H9 (cell line): ENCODE data around the gene PPP1R26. TPM values are rescaled to one million over a fixed set of nuclear protein-coding genes. Genes with fewer than 3 reads are reported as not detected.

ENCODE experiments used
- DNase-seq: peaks from one replicate; pipeline ENCODE4 v3.0.0-alpha.2; 2017
- H2AFZ ChIP-seq: one replicate; pipeline ENCODE4 v1.6.1; 2013; ENCODE audit warnings: mild to moderate bottlenecking, low read length, control low read depth, moderate library complexity
- H2AK5ac ChIP-seq: 2 replicates; pipeline ENCODE4 v1.6.1; 2013; ENCODE audit warnings: low read length, control low read depth, mixed read lengths; ENCODE audit not compliant: insufficient read length
- H2BK120ac ChIP-seq: one replicate; pipeline ENCODE4 v1.6.1; 2013; ENCODE audit warnings: low read depth, mild to moderate bottlenecking, low read length, control low read depth, inconsistent platforms; ENCODE audit not compliant: poor library complexity, severe bottlenecking
- H2BK12ac ChIP-seq: 2 replicates; pipeline ENCODE4 v1.6.1; 2013; ENCODE audit warnings: low read length, control low read depth, mixed read lengths, low read depth; ENCODE audit not compliant: insufficient read length
- H2BK15ac ChIP-seq: 2 replicates; pipeline ENCODE4 v1.6.1; 2013; ENCODE audit warnings: low read depth, low read length, control low read depth
- H2BK20ac ChIP-seq: one replicate; pipeline ENCODE4 v1.6.1; 2013; ENCODE audit warnings: low read depth, mild to moderate bottlenecking, low read length, control low read depth, inconsistent platforms; ENCODE audit not compliant: poor library complexity, severe bottlenecking
- H2BK5ac ChIP-seq: 2 replicates; pipeline ENCODE4 v1.6.1; 2013; ENCODE audit warnings: low read length, control low read depth, mixed read lengths; ENCODE audit not compliant: insufficient read length
- H3K14ac ChIP-seq: 2 replicates; pipeline ENCODE4 v1.6.1; 2013; ENCODE audit warnings: low read length, control low read depth; ENCODE audit not compliant: insufficient read depth
- H3K18ac ChIP-seq: 2 replicates; pipeline ENCODE4 v1.6.1; 2013; ENCODE audit warnings: low read depth, mild to moderate bottlenecking, mixed read lengths, low read length, control low read depth; ENCODE audit not compliant: insufficient read length
- H3K23ac ChIP-seq: 2 replicates; pipeline ENCODE4 v1.6.1; 2013; ENCODE audit warnings: low read length, control low read depth, mixed read lengths, low read depth; ENCODE audit not compliant: insufficient read length
- H3K23me2 ChIP-seq: 2 replicates; pipeline ENCODE4 v1.6.1; 2013; ENCODE audit warnings: low read depth, mild to moderate bottlenecking, mixed read lengths, low read length, control low read depth; ENCODE audit not compliant: insufficient read length, poor library complexity, severe bottlenecking
- H3K27ac ChIP-seq: 2 replicates; pipeline ENCODE4 v1.5.1; 2013; ENCODE audit warnings: low read length, control low read depth, mixed read lengths, low read depth; ENCODE audit not compliant: insufficient read length
- H3K27me3 ChIP-seq: 2 replicates; pipeline ENCODE4 v1.6.1; 2013; ENCODE audit warnings: low read length, control low read depth, inconsistent platforms; ENCODE audit not compliant: insufficient read depth
- H3K4ac ChIP-seq: 2 replicates; pipeline ENCODE4 v1.6.1; 2013; ENCODE audit warnings: low read depth, mild to moderate bottlenecking, control low read depth, inconsistent platforms, low read length, moderate library complexity
- H3K4me1 ChIP-seq: 2 replicates; pipeline ENCODE4 v1.6.1; 2013; ENCODE audit warnings: low read length, control low read depth, inconsistent platforms; ENCODE audit not compliant: insufficient read depth
- H3K4me2 ChIP-seq: 2 replicates; pipeline ENCODE4 v1.6.1; 2013; ENCODE audit warnings: low read length, control low read depth, mixed read lengths; ENCODE audit not compliant: insufficient read length, insufficient read depth
- H3K56ac ChIP-seq: 2 replicates; pipeline ENCODE4 v1.6.1; 2013; ENCODE audit warnings: low read depth, mild to moderate bottlenecking, mixed read lengths, low read length, control low read depth; ENCODE audit not compliant: insufficient read length
- H3K79me1 ChIP-seq: 2 replicates; pipeline ENCODE4 v1.6.1; 2013; ENCODE audit warnings: low read depth, mild to moderate bottlenecking, moderate library complexity, low read length, control low read depth, inconsistent platforms; ENCODE audit not compliant: insufficient read depth, poor library complexity, severe bottlenecking
- H3K79me2 ChIP-seq: 2 replicates; pipeline ENCODE4 v1.6.1; 2013; ENCODE audit warnings: low read length, control low read depth, inconsistent platforms; ENCODE audit not compliant: insufficient read depth
- H3K9ac ChIP-seq: 2 replicates; pipeline ENCODE4 v1.6.1; 2013; ENCODE audit warnings: low read length, control low read depth, mixed read lengths; ENCODE audit not compliant: insufficient read length; ENCODE audit errors: extremely low read depth
- H3K9me3 ChIP-seq: one replicate; pipeline ENCODE4 v1.6.1; 2013; ENCODE audit warnings: low read depth, low read length, inconsistent platforms; ENCODE audit not compliant: control insufficient read depth
- H3T11ph ChIP-seq: one replicate; pipeline ENCODE4 v1.6.1; 2013; ENCODE audit warnings: mild to moderate bottlenecking, low read length, control low read depth, inconsistent platforms
- H4K20me1 ChIP-seq: one replicate; pipeline ENCODE4 v1.6.1; 2013; ENCODE audit not compliant: control insufficient read depth, insufficient read length, insufficient read depth
- H4K5ac ChIP-seq: 2 replicates; pipeline ENCODE4 v1.6.1; 2013; ENCODE audit warnings: low read depth, mild to moderate bottlenecking, mixed read lengths, low read length, control low read depth; ENCODE audit not compliant: insufficient read length
- H4K8ac ChIP-seq: replicated peaks from 2 replicates; pipeline ENCODE4 v1.6.1; 2013; ENCODE audit warnings: low read length, control low read depth, mixed read lengths, low read depth; ENCODE audit not compliant: insufficient read length
- H4K91ac ChIP-seq: 2 replicates; pipeline ENCODE4 v1.6.1; 2013; ENCODE audit warnings: low read depth, mild to moderate bottlenecking, moderate library complexity, mixed read lengths, low read length, control low read depth; ENCODE audit not compliant: insufficient read length
- H3K27ac Mint-ChIP-seq, 3 experiments: 2 replicates in 2 of 3; 3 replicates in 1 of 3; pipeline ENCODE4 v1.8.0; 2020 to 2021; ENCODE audit warnings: mixed read lengths in 3 of 3, mild to moderate bottlenecking in 1 of 3, moderate library complexity in 1 of 3
- H3K27me3 Mint-ChIP-seq: 2 replicates; pipeline ENCODE4 v1.8.0; 2021; ENCODE audit warnings: low read depth, mild to moderate bottlenecking, moderate library complexity, mixed read lengths
- H3K36me3 Mint-ChIP-seq, 3 experiments: 2 replicates in 2 of 3; 3 replicates in 1 of 3; pipeline ENCODE4 v1.8.0; 2020 to 2021; ENCODE audit warnings: low read depth in 3 of 3, mixed read lengths in 3 of 3; ENCODE audit not compliant: insufficient read depth in 1 of 3
- H3K4me1 Mint-ChIP-seq, 2 experiments: 2 replicates each; pipeline ENCODE4 v1.8.0; 2020; ENCODE audit warnings: mixed read lengths in 2 of 2
- H3K4me3 Mint-ChIP-seq, 2 experiments: 2 replicates in 1 of 2; 3 replicates in 1 of 2; pipeline ENCODE4 v1.8.0; 2020 to 2021; ENCODE audit warnings: mild to moderate bottlenecking in 2 of 2, mixed read lengths in 2 of 2, moderate library complexity in 1 of 2
- H3K9me3 Mint-ChIP-seq, 2 experiments: 2 replicates in 1 of 2; 3 replicates in 1 of 2; pipeline ENCODE4 v1.8.0; 2020; ENCODE audit warnings: mild to moderate bottlenecking in 2 of 2, mixed read lengths in 2 of 2, moderate library complexity in 1 of 2
- WGBS: extraction: QIAGEN DNeasy Blood & Tissue Kit; methylation state at CpG from one replicate; pipeline ENCODE4 v1.1.7; 2013; ENCODE audit warnings: missing lambda C conversion rate, low lambda C conversion rate, mixed read lengths; ENCODE audit not compliant: insufficient read length; ENCODE audit errors: extremely low coverage; 5-methylcytosine and 5-hydroxymethylcytosine counted together
- total RNA-seq: library from RNA; stranded (reverse); gene quantifications from 2 replicates; pipeline ENCODE4 v1.2.1, GENCODE V29; 2021
- TF ChIP-seq, protein P1 (sequence below): fragments of 200-600 bp; sonication (generic); conservative IDR thresholded peaks from 3 replicates; pipeline ENCODE4 v1.8.0; 2021; ENCODE audit warnings: antibody characterized with exemption, mild to moderate bottlenecking

The PPP1R26 gene
- total RNA-seq, 1 experiment from 2014 or later = 38.0 TPM

DNA sequence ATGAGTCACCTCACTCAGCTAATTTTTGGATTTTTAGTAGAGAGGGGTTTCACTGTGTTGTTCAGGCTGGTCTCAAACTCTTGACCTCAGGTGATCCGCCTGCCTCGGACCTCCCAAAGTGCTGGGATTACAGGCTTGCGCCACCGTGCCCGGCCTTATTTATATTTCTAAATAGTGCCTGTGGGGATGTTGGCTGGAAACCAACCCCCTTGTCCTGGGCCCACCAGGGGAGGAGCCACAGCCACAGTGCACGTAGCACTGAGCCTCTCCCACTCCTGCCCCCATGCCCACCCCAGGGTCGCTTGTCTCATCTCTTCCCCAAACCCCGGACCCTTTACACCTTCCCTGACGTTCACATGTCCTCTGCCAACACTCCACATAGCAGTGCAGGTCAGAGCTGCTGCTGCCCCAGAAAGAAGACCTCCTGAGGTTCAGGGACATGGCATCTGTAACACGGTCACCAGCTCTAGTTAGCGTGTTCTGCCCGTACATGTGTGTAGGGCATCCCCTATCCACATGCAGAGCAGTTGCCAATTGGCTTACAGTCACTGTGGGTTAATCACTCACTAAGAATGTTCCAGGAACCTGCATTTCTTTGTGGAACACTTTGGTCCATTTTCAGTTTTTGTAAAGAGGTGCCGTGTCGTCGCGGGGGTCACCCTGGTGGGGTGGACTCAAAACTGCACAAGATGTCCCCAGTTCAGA, 10.7 kb downstream of the PPP1R26 start:
- H4K91ac ChIP-seq = no peak overlapping the region
- H2AFZ ChIP-seq = no peak overlapping the region
- no peak overlapping the region for H4K5ac ChIP-seq
- no peak overlapping the region for H2BK15ac ChIP-seq
- H3K79me1 ChIP-seq = no peaks in the 10 kb centered on the region
- H2BK5ac ChIP-seq = no peak overlapping the region
- no peaks in the 10 kb centered on the region for H3K27me3 ChIP-seq
- no peaks in the 10 kb centered on the region for H4K20me1 ChIP-seq
- Mint-ChIP-seq H3K4me1 (peaks cover 10 to 18% of the 10 kb centered on the region in 2 experiments; a peak in 3 of 4 replicates), H3K9me3 (no peaks in the 10 kb centered on the region), H3K27ac (no peak overlapping the region), H3K4me3 (no peak overlapping the region), H3K36me3 (peaks cover 18 to 36% (median 30%) of the 10 kb centered on the region in 3 experiments), H3K27me3 (no peaks in the 10 kb centered on the region)
- no peak overlapping the region for H3K23ac ChIP-seq
- no CpG with 5 or more reads among the region's 16 CpGs for WGBS
- no peak overlapping the region for H2AK5ac ChIP-seq
- H3K56ac ChIP-seq = no peak overlapping the region
- no peak overlapping the region for H3K18ac ChIP-seq
- H2BK120ac ChIP-seq = no peak overlapping the region
- H2BK20ac ChIP-seq = no peak overlapping the region
- DNase-seq = no peak
- H3K4ac ChIP-seq = no peak overlapping the region
- no peaks in the 10 kb centered on the region for H3K4me1 ChIP-seq
- H3K9ac ChIP-seq = no peak overlapping the region
- no peaks in the 10 kb centered on the region for H3K9me3 ChIP-seq
- H4K8ac ChIP-seq = no peak overlapping the region
- no peaks in the 10 kb centered on the region for H3K79me2 ChIP-seq
- TF ChIP-seq, protein P1, sequence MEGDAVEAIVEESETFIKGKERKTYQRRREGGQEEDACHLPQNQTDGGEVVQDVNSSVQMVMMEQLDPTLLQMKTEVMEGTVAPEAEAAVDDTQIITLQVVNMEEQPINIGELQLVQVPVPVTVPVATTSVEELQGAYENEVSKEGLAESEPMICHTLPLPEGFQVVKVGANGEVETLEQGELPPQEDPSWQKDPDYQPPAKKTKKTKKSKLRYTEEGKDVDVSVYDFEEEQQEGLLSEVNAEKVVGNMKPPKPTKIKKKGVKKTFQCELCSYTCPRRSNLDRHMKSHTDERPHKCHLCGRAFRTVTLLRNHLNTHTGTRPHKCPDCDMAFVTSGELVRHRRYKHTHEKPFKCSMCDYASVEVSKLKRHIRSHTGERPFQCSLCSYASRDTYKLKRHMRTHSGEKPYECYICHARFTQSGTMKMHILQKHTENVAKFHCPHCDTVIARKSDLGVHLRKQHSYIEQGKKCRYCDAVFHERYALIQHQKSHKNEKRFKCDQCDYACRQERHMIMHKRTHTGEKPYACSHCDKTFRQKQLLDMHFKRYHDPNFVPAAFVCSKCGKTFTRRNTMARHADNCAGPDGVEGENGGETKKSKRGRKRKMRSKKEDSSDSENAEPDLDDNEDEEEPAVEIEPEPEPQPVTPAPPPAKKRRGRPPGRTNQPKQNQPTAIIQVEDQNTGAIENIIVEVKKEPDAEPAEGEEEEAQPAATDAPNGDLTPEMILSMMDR = no peak
- H3K14ac ChIP-seq = no peak overlapping the region
- no peak overlapping the region for H2BK12ac ChIP-seq
- H3K4me2 ChIP-seq = no peak overlapping the region
- no peak overlapping the region for H3K27ac ChIP-seq
- H3K23me2 ChIP-seq = no peaks in the 10 kb centered on the region
- H3T11ph ChIP-seq = no peak overlapping the region
